NCI-H446 (cell line): ENCODE measurements around the gene USP8.
A peak's percentile ranks its signal among the peaks of the same experiment; 100 is the strongest.
"Not testable (repeated sequence)": the region's sequence is repeated elsewhere in the genome, so short reads cannot be mapped to it uniquely, and the experiment has no call there.

Source experiments
- DNase-seq, 2 experiments: peaks; one replicate each; lab custom pipeline; 2025; lab: John Stamatoyannopoulos, UW

Gene USP8

GRCh38 chr15:50424066-50424890 lies at the start of gene USP8:
Gene USP8 (plus strand): TSS chr15:50424405. CDS start chr15:50439074, 14,669 bp downstream.
- peak; percentile 96 for DNase-seq

- DNase-seq, result no peak
Measured at GRCh38 chr15:50377867-50378751, 46.1 kb upstream of the USP8 start.

GRCh38 chr15:50378776-50379175 lies 45.4 kb upstream of the USP8 start:
- DNase-seq, result no peak

GRCh38 chr15:50379413-50379812 lies 44.8 kb upstream of the USP8 start:
- not testable (repeated sequence) for DNase-seq

- no peak for DNase-seq
Measured at GRCh38 chr15:50380089-50380488, 44.1 kb upstream of the USP8 start.

DNA sequence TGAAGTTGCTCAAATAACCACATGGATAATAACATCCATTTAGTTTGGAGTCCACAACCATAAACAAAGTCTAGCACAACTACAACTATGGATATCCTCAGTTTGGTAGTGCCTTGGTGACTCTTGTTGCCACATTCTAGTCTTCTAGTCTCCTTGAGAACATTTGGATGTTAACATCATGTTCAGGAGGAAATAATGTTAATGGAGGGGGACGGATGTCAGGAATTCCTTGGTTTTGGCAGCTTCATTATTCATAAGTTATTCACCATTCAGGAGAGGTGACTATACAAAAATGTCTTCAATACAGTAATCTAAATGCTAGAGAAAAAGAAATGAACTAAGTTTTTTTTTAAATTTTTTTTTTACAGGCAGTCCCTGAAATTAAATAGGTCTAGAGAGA lies 42.8 kb upstream of the USP8 start:
- DNase-seq, result no peak

DNA sequence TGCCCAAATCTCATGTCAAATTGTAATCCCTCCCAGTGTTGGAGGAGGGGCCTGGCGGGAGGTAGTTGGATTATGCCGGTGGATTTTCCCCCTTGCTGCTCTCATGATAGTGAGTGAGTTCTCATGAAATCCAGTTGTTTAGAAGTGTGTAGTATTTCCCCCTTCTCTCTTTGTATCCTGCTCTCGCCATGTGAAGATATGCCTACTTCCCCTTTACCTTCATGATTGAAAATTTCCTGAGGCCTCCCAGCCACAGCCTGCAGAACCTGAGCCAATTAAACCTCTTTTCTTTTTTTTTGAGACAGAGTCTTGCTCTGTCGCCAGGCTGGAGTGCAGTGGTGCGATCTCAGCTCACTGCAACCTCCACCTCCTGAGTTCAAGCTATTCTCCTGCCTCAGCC lies 41.8 kb upstream of the USP8 start:
- DNase-seq, result not testable (repeated sequence)

- DNase-seq, result no peak
Measured at GRCh38 chr15:50390554-50391264, 33.5 kb upstream of the USP8 start.

DNA sequence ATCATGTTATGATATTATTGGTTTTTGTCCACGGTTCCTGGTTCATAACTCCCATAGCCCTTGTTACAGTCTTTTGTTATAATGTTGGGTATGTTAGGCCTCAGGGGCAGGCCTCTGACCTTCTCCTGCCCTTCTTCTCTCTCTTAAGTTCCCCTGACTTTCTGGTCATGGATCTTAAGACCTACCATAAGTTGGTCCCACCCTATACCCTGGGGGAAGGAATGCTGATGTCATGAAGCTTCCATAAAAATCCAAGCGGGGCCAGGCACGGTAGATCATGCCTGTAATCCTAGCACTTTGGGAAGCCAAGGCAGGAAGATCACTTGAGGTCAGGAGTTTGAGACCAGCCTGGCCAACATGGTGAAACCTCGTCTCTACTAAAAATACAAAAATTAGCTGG lies 32.6 kb upstream of the USP8 start:
- not testable (repeated sequence) for DNase-seq

GRCh38 chr15:50411870-50412269 lies 12.3 kb upstream of the USP8 start:
- DNase-seq, result no peak

- no peak for DNase-seq
Measured at GRCh38 chr15:50414624-50415023, 9.6 kb upstream of the USP8 start.

GRCh38 chr15:50415752-50416404 lies 8.3 kb upstream of the USP8 start:
- peak in 1 of 2 experiments; percentile 17 for DNase-seq

GRCh38 chr15:50416890-50417289 lies 7.3 kb upstream of the USP8 start:
- no peak for DNase-seq

DNA sequence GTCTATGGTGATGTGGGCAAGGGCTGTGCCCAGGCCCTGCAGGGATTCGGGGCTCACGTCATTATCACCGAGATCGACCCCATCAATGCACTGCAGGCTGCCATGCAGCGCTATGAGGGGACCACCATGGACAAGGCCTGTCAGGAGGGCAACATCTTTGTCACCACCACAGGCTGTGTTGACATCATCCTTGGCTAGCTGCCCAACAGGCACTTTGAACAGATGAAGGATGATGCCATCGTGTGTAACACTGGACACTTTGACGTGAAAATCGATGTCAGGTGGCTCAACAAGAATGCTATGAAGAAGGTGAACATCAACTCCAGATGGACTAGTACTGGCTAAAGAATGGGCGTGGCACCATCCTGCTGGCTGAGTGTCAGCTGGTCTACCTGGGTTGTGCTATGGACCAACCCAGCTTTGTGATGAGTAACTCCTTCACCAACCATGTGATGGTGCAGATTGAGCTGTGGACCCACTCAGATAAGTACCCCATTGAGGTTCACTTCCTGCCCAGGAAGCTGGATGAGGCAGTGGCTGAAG lies 6.1 kb upstream of the USP8 start:
- peak; percentile 3 to 6 for DNase-seq

- DNase-seq, result no peak
Measured at GRCh38 chr15:50425219-50425618, 1.0 kb downstream of the USP8 start.

GRCh38 chr15:50425678-50426246 lies 1.6 kb downstream of the USP8 start:
- DNase-seq, result not testable (repeated sequence)

GRCh38 chr15:50426428-50426827 lies 2.2 kb downstream of the USP8 start:
- DNase-seq, result no peak

GRCh38 chr15:50431204-50431603 lies 7.0 kb downstream of the USP8 start:
- no peak for DNase-seq

DNA sequence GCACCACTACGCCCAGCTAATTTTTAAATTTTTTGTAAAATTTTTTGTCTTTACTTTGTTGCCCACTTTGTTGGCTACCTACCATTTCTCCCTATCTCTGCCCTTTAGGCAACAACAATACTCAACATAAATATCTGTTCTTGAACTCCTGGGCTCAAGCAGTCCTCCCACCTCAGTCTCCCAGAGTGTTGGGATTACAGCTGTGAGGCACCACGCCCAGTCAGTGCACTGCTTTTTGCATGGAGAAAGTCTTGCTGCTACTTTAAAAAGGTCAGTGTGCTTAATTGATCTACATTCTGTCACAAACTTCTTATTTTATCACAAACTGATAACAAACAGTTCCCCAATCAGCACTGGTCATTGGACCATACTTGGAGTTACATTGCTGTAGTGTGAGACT lies 8.0 kb downstream of the USP8 start:
- DNase-seq, result no peak

GRCh38 chr15:50435772-50436171 lies 11.6 kb downstream of the USP8 start:
- no peak for DNase-seq

GRCh38 chr15:50438251-50438650 lies 14.0 kb downstream of the USP8 start:
- no peak for DNase-seq
